HepG2 (cell line): Measurements from ENCODE around the gene SIK3. TPM values are rescaled to one million over a fixed set of nuclear protein-coding genes. Genes with fewer than 3 reads are reported as not detected.
A peak's percentile ranks its signal among the peaks of the same experiment; 100 is the strongest.

Source experiments
- CBX5 ChIP-seq: sonication (generic); formaldehyde crosslinking; IDR thresholded peaks from 2 replicates; pipeline ENCODE4 v1.4.0; 2020; ENCODE audit warnings: missing genetic modification reagents, borderline replicate concordance
- MAF1 ChIP-seq: sonication (generic); formaldehyde crosslinking; IDR thresholded peaks from 2 replicates; pipeline ENCODE4 v1.5.0; 2020; ENCODE audit warnings: missing genetic modification reagents, borderline replicate concordance
- MTA3 ChIP-seq: sonication (generic); formaldehyde crosslinking; IDR thresholded peaks from 2 replicates; pipeline ENCODE4 v1.4.0; 2020; ENCODE audit warnings: missing genetic modification reagents
- NFYC ChIP-seq: IDR thresholded peaks from 2 replicates; pipeline ENCODE4 v1.6.1; 2016; ENCODE audit warnings: missing genetic modification reagents, missing compliant biosample characterization
- NKX3-1 ChIP-seq: sonication (generic); formaldehyde crosslinking; IDR thresholded peaks from 2 replicates; pipeline ENCODE4 v1.5.0; 2020; ENCODE audit warnings: missing genetic modification reagents
- PHF20 ChIP-seq: sonication (generic); formaldehyde crosslinking; IDR thresholded peaks from 2 replicates; pipeline ENCODE4 v1.5.0; 2020; ENCODE audit warnings: mild to moderate bottlenecking, missing genetic modification reagents
- SAP130 ChIP-seq: IDR thresholded peaks from 2 replicates; pipeline ENCODE4 v1.6.1; 2016; ENCODE audit warnings: low read depth
- SETDB1 ChIP-seq: sonication (generic); formaldehyde crosslinking; IDR thresholded peaks from 2 replicates; pipeline ENCODE4 v1.5.1; 2020; ENCODE audit warnings: missing genetic modification reagents, mild to moderate bottlenecking, borderline replicate concordance
- SRSF9 ChIP-seq: fragments of 200-400 bp; formaldehyde crosslinking; IDR thresholded peaks from 2 replicates; pipeline ENCODE4 v1.6.1; 2018; ENCODE audit warnings: borderline replicate concordance, mild to moderate bottlenecking, low read depth, low read length; ENCODE audit not compliant: insufficient read depth, poor library complexity, severe bottlenecking
- ZNF225 ChIP-seq: sonication (generic); formaldehyde crosslinking; IDR thresholded peaks from 2 replicates; pipeline ENCODE4 v1.4.0; 2020; ENCODE audit warnings: mild to moderate bottlenecking, missing genetic modification reagents
- ZNF567 ChIP-seq: sonication (generic); formaldehyde crosslinking; IDR thresholded peaks from 2 replicates; pipeline ENCODE4 v1.8.1; 2023; ENCODE audit warnings: mild to moderate bottlenecking, missing genetic modification reagents, borderline replicate concordance
- ZNF772 ChIP-seq: sonication (generic); formaldehyde crosslinking; IDR thresholded peaks from 2 replicates; pipeline ENCODE4 v1.5.0; 2020; ENCODE audit warnings: mild to moderate bottlenecking, missing genetic modification reagents
- polyA plus RNA-seq, 8 experiments: library from polyadenylated mRNA; depleted of rRNA in 3 of 8; stranded (reverse) in 7 of 8; unstranded in 1 of 8; fragments of >200 nt; fragmentation: Illumina TruSeq in 4 of 8; extraction: Trizol in 4 of 8; gene quantifications; 2 replicates each; pipeline versions ENCODE4 v1.2.1 to v1.2.3, GENCODE V29; 2011 to 2016; ENCODE audit warnings: low read depth in 4 of 8, missing spikeins in 1 of 8, mixed read lengths in 1 of 8; ENCODE audit not compliant: insufficient read depth in 1 of 8
- total RNA-seq, 5 experiments: library from RNA; depleted of rRNA; stranded (reverse); fragments of >200 nt; fragmentation: Illumina TruSeq; extraction: Trizol; gene quantifications; 2 replicates each; pipeline ENCODE4 v1.2.3, GENCODE V29; 2016; ENCODE audit warnings: low read depth in 1 of 5
- TF ChIP-seq, protein P1 (sequence below): sonication (generic); formaldehyde crosslinking; conservative IDR thresholded peaks from 2 replicates; pipeline ENCODE4 v1.8.1; 2023; ENCODE audit warnings: missing genetic modification reagents
- TF ChIP-seq, protein P2 (sequence below): sonication (generic); formaldehyde crosslinking; IDR thresholded peaks from 2 replicates; pipeline ENCODE4 v1.4.0; 2020; ENCODE audit warnings: missing genetic modification reagents
- TF ChIP-seq, protein P3 (sequence below): sonication (generic); formaldehyde crosslinking; IDR thresholded peaks from 2 replicates; pipeline ENCODE4 v1.5.0; 2020; ENCODE audit warnings: mild to moderate bottlenecking, missing genetic modification reagents, borderline replicate concordance
- TF ChIP-seq, protein P4 (sequence below): sonication (generic); formaldehyde crosslinking; IDR thresholded peaks from 2 replicates; pipeline ENCODE4 v1.4.0; 2020; ENCODE audit warnings: mild to moderate bottlenecking, missing genetic modification reagents
- TF ChIP-seq, protein P5 (sequence below), 2 experiments: sonication (generic) in 1 of 2; formaldehyde crosslinking in 1 of 2; IDR thresholded peaks; 2 replicates each; pipeline versions ENCODE4 v1.4.0 to v1.6.1; 2016 to 2020; ENCODE audit warnings: borderline replicate concordance in 1 of 2, low read depth in 1 of 2, mild to moderate bottlenecking in 1 of 2, missing genetic modification reagents in 1 of 2

The SIK3 gene
- total and polyA plus RNA-seq, 2 of the 13 experiments (the other 11 are each of a cell fraction or from before 2014, with no cell fraction given): 5.7 to 9.8 TPM

DNA sequence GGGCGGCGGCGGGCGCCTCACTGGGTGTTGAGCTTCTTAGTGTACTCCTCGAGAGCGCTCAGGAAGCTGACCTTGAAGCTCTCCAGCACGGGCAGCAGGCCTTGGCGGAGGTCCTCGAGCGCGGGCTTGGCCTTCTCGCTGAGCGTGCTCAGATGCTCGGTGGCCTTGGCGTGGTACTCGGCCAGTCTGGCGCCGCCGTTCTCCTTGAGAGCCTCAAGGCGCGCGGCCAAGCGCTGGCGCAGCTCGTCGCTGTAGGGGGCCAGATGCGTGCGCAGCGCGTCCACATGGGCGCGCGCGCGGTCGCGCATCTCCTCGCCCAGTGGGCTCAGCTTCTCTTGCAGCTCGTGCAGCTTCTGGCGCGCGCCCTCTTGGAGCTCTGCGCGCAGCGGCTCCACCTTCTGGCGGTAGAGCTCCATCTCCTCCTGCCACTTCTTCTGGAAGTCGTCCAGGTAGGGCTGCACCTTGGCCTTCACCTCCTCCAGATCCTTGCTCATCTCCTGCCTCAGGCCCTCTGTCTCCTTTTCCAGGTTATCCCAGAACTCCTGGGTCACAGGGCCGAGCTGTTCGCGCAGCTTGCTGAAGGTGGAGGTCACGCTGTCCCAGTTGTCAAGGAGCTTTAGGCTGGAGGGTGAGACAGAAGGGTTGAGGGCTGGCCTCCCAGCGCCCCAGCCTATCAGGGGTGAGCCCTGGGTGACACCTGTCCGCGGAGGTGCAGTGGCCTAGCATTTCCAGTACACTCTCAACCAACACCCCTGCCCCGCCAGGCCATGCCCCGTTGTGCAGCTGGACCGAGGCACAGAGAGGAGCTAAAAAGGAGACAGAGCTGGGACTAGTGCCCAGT lies 262.2 kb downstream of the SIK3 start (continued):
- TF ChIP-seq, protein P1, sequence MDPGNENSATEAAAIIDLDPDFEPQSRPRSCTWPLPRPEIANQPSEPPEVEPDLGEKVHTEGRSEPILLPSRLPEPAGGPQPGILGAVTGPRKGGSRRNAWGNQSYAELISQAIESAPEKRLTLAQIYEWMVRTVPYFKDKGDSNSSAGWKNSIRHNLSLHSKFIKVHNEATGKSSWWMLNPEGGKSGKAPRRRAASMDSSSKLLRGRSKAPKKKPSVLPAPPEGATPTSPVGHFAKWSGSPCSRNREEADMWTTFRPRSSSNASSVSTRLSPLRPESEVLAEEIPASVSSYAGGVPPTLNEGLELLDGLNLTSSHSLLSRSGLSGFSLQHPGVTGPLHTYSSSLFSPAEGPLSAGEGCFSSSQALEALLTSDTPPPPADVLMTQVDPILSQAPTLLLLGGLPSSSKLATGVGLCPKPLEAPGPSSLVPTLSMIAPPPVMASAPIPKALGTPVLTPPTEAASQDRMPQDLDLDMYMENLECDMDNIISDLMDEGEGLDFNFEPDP (CRISPR knock-in tag): no peak
- TF ChIP-seq MTA3 (no peak), ZNF225 (CRISPR knock-in tag) (no peak), CBX5 (CRISPR knock-in tag) (peak; percentile 40; the same call in 1 of the 2 replicates), ZNF772 (CRISPR knock-in tag) (peak; percentile 60; the same call in 1 of the 2 replicates), SAP130 (CRISPR knock-in tag) (peak; percentile 57), NKX3-1 (0 out of 2 replicates have a peak, but pooled peaks have one; percentile 38), NFYC (CRISPR knock-in tag) (no peak), SETDB1 (CRISPR knock-in tag) (no peak), ZNF567 (CRISPR knock-in tag) (no peak), SRSF9 (no peak), PHF20 (CRISPR knock-in tag) (no peak; the same call in 1 of the 2 replicates), MAF1 (0 out of 2 replicates have a peak, but pooled peaks have one; percentile 7)
- TF ChIP-seq, protein P2, sequence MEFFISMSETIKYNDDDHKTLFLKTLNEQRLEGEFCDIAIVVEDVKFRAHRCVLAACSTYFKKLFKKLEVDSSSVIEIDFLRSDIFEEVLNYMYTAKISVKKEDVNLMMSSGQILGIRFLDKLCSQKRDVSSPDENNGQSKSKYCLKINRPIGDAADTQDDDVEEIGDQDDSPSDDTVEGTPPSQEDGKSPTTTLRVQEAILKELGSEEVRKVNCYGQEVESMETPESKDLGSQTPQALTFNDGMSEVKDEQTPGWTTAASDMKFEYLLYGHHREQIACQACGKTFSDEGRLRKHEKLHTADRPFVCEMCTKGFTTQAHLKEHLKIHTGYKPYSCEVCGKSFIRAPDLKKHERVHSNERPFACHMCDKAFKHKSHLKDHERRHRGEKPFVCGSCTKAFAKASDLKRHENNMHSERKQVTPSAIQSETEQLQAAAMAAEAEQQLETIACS: peak; percentile 96
- TF ChIP-seq, protein P3, sequence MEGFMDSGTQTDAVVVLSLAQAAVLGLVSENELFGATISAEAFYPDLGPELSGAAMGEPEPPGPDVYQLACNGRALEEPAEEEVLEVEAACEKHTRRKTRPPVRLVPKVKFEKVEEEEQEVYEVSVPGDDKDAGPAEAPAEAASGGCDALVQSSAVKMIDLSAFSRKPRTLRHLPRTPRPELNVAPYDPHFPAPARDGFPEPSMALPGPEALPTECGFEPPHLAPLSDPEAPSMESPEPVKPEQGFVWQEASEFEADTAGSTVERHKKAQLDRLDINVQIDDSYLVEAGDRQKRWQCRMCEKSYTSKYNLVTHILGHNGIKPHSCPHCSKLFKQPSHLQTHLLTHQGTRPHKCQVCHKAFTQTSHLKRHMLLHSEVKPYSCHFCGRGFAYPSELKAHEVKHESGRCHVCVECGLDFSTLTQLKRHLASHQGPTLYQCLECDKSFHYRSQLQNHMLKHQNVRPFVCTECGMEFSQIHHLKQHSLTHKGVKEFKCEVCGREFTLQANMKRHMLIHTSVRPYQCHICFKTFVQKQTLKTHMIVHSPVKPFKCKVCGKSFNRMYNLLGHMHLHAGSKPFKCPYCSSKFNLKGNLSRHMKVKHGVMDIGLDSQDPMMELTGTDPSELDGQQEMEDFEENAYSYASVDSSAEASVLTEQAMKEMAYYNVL (CRISPR knock-in tag): no peak
- TF ChIP-seq, protein P4, sequence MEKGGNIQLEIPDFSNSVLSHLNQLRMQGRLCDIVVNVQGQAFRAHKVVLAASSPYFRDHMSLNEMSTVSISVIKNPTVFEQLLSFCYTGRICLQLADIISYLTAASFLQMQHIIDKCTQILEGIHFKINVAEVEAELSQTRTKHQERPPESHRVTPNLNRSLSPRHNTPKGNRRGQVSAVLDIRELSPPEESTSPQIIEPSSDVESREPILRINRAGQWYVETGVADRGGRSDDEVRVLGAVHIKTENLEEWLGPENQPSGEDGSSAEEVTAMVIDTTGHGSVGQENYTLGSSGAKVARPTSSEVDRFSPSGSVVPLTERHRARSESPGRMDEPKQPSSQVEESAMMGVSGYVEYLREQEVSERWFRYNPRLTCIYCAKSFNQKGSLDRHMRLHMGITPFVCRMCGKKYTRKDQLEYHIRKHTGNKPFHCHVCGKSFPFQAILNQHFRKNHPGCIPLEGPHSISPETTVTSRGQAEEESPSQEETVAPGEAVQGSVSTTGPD (CRISPR knock-in tag): no peak
- TF ChIP-seq, protein P5, sequence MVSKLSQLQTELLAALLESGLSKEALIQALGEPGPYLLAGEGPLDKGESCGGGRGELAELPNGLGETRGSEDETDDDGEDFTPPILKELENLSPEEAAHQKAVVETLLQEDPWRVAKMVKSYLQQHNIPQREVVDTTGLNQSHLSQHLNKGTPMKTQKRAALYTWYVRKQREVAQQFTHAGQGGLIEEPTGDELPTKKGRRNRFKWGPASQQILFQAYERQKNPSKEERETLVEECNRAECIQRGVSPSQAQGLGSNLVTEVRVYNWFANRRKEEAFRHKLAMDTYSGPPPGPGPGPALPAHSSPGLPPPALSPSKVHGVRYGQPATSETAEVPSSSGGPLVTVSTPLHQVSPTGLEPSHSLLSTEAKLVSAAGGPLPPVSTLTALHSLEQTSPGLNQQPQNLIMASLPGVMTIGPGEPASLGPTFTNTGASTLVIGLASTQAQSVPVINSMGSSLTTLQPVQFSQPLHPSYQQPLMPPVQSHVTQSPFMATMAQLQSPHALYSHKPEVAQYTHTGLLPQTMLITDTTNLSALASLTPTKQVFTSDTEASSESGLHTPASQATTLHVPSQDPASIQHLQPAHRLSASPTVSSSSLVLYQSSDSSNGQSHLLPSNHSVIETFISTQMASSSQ (IDR thresholded peaks at IDR 0.05; ENCODE audit: low read depth): no peak
- TF ChIP-seq, protein P5 (CRISPR knock-in tag; IDR thresholded peaks at IDR 0.05; ENCODE audit: borderline replicate concordance): no peak; the same call in 1 of the 2 replicates
